Vagina (tissue), 2 donors: ENCODE results near the gene ELAVL3.

ENCODE experiments used
- CTCF ChIP-seq, 3 experiments: fragments of 450-650 bp in 2 of 3; fragments of 200-600 bp in 1 of 3; sonication (generic) in 1 of 3; IDR thresholded peaks; one replicate each; pipeline ENCODE4 v1.5.1; 2017 to 2019; ENCODE audit warnings: antibody characterized with exemption in 3 of 3, mild to moderate bottlenecking in 2 of 3, moderate library complexity in 2 of 3
- POLR2A ChIP-seq, 2 donors: fragments of 450-650 bp; IDR thresholded peaks; one replicate each; pipeline ENCODE4 v1.6.1; 2017; ENCODE audit warnings: antibody characterized with exemption in 2 of 2, mild to moderate bottlenecking in 2 of 2, moderate library complexity in 2 of 2
- POLR2AphosphoS5 ChIP-seq, 2 donors: sonication (generic); formaldehyde crosslinking; IDR thresholded peaks; one replicate each; pipeline ENCODE4 v1.9.0; 2017; ENCODE audit warnings: antibody characterized with exemption in 2 of 2, mild to moderate bottlenecking in 2 of 2, low read depth in 1 of 2; ENCODE audit not compliant: insufficient read depth in 1 of 2

GRCh38 chr19:11505504-11506100 lies 24.8 kb upstream of the ELAVL3 start, which contains the start of gene ZNF653:
- no peak for TF ChIP-seq POLR2A (IDR thresholded peaks at IDR 0.05)
- no peak for TF ChIP-seq CTCF (IDR thresholded peaks at IDR 0.05)
- peak; percentile 71 to 92 for TF ChIP-seq POLR2AphosphoS5 (IDR thresholded peaks at IDR 0.05; ENCODE audit: insufficient read depth in 1 of 2, low read depth in 1 of 2)
